Ecto neural progenitor cell (in vitro differentiated cells): ENCODE measurements around the gene LCN2.
A peak's percentile ranks its signal among the peaks of the same experiment; 100 is the strongest.

Source experiments
- DNase-seq: peaks from one replicate; pipeline ENCODE4 v3.0.0-alpha.2; 2018; ENCODE audit warnings: low spot score

The LCN2 gene

DNA sequence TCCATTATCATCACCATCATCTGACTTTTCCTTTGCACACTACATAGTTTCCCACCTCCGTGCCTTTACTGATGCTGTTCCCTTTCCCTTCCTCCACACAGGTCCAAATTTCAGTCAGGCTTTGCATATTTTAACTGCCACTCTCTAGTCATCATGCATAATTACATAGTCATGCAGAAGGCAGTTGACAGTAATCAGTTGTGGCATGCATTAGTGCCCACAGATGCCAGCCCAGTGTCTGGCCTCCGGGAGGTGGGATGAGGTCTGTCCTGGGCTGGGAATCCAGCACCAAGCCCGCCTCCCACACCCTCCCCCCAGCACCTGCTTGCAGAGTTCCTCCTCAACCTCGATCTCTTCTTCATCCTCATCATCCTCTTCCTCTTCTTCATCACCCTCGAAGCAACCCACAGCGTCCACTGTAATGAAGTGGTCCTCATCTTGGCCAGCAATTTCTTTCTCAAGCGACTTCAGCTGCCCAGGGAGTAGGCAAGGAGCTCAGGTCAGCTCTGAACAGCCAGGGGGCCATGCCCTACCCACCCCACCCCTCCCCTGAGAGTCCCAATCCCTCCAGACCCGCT lies 19.6 kb downstream of the LCN2 start:
- DNase-seq = no peak

DNA sequence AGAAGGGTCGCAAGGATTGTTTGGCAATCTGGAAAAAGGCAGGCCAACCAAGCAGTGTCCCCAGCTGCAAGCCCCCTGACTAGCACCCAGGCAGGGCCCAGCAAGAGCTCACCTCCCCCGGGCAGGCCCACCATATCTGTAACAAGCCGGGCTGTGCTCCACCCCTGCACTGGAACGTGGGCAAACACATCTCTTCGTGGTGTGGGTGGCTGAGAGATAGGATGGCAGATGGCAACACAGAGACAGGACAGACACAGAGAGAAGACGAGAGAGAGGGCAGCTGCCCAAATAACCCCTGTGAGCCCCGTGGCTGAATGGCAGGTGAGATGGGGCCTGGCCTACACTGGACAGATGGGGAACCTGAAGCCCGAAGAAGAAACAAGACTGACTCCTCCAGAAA lies 20.2 kb downstream of the LCN2 start:
- no peak for DNase-seq

DNA sequence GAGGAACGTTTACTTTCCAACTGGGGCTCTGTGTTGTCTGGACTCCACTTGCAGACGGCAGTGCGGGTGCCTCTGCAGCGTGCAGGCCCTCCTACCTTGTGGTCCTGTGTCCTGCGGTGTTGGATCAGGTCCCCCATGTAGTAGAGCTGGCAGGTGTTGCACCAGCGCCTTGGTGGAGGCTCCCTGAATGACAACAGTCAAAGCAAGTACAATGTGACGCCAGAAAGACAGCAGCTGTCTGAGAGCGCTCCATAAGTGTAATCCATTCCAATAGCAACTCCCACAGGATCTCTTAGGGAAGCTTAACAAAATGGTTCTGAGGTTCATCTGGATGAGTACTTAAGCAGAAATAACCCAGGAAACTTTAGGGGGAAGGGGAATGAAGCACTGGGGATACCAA lies 20.7 kb downstream of the LCN2 start:
- no peak for DNase-seq

DNA sequence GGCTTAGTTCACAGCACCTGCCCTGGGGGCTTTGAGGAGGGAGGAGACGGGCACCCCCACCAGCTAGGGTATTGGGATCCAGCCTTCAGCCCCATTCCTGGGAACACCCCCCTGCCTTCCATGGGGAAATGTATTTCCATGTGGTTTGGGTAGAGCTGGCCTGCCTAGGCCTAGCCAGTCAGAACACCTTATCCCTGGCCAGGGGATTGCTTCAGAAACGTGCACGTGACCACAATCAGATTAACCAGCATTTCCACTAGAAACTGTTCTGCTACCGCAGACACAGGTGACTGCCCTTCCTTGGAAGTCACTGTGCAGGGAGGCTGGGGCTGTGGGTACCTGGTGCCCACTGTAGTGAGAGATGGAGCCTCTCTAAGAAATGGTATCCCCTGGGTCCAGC lies 24.8 kb downstream of the LCN2 start:
- DNase-seq = no peak

DNA sequence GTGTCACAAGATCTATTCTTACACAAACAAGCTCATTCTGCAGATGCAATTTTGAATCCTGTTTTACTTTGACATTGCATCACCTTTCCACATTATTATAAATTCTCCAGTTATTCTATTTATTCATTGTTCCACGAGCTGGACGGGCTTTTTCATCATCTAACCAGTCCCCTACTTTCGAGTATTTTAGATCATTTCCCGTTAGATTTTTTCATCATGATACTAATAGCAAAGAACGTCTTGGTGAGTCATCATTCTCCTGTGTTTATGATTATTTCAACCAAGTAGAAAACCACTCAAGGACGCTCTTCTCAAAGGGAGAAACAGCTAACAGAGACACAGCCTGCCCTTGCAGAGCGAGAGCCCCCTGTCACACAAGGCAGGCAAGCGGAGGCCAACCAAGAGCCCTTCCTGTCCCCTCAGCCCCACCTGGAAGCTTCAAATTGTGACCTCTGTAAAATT lies 25.9 kb downstream of the LCN2 start:
- no peak for DNase-seq

DNA sequence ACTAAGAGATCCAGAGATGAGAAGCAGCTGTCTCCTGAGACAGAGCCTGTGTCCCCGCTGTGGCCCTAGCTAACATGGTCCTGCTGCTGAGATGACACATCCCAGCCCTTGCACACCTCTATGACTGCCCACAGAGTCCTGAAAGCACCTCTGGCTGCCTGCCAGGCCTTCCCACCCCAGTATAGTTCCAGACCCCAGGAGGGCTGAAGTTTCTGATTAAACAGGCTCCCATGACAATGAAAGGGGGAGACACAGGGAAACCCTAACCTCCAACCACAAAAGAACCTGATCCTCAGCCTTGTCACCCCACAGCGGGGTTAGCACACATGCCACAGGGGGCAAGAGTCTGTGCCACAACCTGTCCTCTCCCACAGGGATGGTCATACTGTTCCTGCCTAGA lies 26.5 kb downstream of the LCN2 start:
- DNase-seq = no peak

DNA sequence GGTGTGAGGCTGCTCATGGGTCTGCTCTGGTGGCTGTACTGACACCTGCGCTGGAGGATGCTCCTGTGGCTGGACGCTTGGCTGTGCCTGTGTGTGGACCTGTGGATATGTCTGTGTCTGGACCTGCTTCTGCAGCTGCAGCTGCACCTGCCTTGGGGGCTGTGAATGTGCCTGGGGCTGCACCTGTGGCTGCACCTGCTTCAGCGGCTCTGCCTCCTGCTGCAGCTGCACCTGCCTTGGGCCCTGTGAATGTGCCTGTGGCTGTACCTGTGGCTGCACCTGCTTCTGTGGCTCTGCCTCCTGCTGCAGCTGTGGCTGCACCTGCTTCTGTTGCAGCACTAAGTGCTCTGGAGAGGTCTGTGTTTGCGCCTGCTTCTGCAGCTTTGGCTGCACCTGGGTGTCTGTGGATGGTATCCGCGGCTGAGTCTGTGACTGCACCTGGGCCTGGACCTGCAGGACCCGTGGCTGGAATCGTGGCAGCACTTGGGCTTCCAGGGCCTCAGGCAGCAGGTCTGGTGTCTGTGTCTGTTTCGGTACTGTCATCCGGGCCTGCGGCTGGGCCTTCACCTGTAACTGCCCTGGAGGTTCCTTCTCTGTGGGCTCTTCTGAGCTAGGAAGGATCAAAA lies 29.7 kb downstream of the LCN2 start:
- DNase-seq = no peak

DNA sequence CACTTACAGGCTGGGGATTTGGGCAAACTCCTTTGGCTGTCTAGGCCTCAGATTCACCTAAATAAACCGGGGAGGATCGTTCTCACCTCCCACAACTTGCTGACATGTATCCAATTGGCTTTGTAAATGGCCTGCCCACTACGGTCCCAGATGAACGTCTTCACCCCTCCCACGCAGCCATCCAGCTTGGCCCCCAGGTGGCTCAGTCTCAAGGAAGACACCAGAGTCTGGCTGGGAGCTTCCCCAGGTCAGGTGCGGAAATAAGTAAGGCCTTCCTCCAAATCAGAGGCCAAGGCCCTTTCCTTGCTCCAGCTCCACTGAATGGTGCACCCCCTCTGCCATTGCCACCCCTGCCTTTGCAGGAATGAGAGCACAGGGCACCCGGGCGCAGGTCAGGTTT lies 30.7 kb downstream of the LCN2 start:
- no peak for DNase-seq

DNA sequence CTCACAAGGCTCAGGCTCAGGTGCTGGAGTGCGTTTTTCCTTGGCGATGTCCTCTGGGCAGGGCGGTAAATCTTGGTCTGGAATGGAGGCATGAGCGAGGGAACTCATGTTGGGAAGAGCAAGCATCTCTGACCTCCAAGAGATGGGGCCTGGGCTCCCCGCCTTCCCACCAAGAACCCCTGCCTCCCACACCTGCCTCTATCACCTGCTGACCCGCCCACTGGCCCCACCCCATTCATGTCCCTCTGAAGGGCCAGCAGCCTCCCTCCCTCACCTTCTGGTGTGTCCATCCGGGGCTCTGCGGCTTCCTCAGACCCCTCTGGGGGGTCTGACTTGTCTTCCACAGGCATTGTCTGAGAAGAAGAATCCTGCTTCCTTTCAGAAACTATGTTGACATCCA lies 31.2 kb downstream of the LCN2 start:
- DNase-seq = no peak

DNA sequence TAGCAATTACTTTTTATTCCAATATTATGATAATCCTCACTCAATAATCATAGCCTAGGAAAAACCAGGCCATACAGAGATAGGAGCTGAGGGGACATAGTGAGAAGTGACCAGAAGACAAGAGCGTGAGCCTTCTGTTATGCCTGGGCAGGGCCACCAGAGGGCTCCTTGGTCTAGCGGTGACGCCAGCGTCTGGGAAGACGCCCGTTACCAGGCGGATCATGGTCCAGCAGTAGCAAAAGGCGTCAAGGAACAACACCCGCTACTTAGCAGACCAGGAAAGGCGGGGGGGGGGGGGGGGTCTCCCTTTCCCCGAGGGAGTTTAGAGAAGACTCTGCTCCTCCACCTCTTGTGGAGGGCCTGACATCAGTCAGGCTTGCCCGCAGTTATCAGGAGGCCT lies 32.2 kb downstream of the LCN2 start:
- peak; percentile 63 for DNase-seq

DNA sequence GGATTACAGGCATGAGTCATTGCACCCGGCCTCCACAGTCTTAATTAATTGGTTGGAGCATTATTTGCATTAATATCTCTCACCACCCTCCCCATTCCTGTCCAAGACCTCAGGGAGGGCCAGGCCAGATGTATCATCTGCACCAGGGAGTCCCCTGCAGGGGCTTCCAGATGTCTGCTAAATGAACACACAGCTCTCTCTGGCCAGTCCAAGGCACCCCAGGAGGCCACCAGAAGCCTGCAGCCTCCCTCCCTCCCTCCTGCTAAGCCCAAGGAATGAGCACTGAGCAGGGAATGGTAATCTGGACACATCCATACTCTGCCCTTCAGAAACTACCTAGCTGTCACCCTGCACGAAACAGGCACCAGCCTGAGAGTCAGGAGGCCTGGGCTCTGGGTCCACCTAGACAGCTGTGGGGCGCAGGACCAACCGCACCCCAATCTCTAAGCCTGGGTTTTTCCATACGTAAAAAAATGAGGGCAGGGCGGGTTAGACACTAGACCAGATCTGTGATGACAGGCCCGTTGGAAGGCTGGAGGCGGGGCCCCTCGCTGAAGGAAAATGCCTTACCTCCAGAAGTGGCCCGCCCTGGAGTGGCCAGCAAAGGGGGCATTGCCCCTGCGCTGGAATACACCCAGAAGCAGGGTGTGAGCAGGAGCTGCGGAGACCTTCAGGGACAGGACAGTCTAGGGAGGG lies 33.8 kb downstream of the LCN2 start:
- no peak for DNase-seq

DNA sequence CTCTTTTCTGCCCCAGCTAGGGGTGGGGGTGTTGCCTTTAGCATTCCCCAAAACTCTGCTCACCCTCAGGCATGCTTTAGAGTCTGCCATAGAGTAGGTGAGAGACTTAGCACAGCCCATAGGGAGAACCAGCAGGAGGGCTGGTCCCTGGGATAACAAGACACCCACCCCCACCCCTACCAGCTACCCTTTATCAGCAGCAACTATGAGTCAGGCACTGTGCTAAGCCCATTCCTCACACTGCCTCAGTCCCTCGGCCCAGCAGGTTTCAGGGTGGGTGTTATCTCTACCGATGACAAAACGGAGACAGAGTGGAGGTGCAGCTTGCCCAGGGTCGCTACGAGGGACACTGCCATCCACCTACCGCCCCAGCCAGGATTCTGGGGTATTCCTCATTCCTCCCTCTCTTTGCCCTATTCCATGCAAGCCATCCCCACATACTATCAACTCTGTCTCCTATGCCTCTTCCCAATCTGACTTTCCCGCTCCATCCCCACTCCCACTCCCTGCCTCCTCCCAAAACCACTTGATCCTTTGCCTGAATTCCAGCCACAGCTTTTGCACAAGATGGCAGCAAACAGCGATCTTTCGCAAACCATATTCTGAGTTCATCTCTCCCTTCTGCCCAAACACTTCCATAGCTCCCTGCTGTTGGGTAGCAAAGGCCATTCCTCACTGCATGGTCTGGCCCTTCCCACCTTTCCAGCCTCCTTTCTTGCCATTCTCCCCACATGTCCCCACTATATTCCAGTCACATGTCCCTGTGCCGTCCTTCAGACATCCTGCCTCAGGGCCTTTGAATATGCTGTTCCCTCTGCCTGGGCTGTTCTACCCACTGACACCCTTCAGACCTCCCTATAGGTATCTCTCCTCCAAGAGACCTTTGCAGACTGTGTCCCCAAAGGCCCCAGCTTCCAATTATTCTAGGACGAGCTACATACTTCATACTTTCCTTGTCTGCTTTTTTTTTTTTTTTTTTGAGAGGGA lies 37.0 kb downstream of the LCN2 start:
- DNase-seq = no peak

DNA sequence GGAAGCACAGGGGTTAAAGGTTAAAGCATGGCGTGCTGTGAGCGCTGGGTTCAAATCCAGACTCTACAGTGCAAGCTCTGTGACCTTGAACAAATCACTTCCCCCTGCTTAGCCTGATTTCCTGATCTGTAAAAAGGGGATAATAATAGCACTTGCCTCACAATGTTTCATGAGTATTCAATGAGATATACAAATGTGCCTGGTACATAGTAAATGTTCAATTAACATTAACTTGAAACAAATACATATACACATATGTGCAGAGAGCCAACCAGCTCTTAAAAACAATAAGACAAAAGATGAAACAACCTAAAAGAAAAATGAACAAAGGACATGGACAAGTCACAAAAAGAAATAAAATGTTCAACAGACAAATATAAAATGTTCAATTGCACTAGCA lies 38.1 kb downstream of the LCN2 start:
- DNase-seq = no peak

DNA sequence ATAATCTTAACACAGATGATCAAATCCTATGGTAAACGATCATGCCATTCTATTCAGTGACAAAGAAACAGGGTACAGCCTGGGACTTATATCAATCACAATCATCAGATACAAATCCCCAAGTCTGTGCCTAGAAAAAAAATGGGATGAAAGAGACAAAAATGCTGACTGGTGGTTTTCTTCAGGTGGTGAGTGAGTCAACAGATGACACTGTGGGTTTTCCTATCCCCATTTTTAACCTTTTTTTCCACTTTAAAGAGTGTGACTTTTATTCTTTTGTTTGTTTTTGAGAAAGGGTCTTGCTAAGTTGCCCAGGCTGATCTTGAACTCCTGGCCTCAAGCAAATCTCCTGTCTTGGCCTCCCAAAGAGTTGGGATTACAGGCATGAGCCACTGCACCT lies 39.0 kb downstream of the LCN2 start:
- DNase-seq = no peak

DNA sequence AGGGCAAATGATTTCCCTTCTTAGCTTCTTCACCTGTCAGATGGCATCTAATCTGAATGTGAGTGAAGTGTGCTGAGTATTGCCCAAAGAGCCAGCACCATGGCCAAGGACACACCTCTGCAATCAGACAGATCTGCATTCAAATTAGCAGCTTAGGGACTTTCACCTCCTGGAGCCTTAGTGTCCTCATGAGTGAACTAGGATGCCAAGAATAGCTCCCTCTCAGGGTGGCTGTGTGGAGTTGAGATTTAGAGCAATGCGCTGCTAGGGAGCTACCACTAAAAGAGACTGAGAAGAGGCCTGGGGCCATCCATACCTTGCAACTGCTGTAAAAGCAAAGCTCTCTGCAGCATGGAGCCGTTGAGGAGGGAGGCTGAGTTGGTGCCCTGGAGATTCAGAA lies 40.8 kb downstream of the LCN2 start:
- DNase-seq = no peak

DNA sequence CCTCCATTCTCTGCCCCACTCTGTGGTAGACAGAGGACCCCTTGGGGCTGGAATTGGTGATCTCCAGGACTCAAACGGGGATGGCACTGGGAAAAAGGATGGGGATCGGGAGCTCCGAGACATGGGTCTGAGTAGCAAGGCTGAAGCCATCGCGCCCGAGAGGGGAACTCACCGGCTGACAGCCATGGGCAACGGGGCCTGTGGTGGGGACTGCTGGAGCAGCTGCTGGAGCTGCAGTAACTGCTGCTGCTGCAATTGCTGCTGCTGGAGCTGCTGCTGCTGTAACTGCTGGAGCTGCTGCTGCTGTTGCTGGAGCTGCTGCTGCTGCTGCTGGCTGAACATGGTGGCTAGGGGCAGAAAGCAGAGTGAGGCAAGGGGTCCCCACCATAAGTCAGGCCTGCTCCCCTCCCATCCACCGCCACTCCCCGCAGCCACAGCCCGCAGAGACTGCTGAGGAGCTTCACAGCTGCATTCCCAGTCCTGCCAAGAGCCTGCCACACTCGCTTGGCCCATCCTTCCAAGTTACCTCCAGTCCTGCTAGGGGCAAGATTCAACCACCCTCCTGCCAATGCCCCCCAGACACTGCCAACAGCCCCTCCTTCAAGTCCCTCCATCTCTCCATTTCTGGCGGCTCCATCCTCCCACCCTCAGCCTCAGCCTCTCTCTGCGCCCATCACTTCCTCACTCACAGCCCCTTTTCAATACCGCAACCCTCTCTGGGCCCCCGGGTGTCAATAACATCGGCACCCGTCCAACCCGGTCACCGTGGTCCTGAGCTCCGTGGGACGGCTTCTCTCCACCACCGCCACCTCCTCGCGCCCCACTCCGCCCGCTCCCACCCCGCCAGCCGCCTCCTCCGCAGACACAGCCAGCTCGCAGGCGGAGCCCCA lies 41.5 kb downstream of the LCN2 start:
- DNase-seq = no peak

DNA sequence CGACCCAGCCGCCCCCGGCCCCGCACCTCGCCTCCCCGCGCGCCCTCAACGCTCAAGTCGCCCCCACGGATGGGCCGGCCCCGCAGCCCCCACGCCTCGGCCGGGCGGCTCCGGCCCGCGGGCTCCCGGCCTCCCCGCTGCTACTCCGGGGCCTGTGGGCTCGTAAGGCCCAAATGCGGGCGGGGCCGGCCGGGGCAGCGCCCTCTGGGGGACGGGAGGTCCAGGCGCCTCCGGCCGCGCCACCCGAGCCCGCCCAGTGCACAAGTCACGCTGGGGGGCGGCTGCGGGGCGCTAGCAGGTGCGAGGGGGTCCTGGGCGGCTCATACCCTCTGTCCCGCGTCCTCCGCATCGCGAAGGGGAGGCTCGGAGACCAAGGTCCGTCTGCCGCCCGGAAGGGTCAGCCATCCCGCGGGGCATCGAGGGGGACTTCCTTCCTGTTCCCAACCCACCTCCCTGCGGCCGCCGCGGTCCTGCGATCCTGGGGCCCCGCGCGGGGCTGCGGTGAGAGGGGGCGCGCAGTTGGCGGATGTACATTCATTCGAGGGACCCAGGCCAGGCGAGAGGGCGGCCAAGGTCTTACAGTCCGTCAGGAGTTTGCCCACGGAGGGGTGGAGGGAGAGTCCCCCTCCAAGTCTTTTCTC lies 42.3 kb downstream of the LCN2 start, which contains the start of gene CIZ1:
Gene CIZ1, minus strand, starts transcription at position 167 of the 641 bp plus-strand sequence. CDS start 715 bp downstream, outside the sequence.
- peak; percentile 88 for DNase-seq

DNA sequence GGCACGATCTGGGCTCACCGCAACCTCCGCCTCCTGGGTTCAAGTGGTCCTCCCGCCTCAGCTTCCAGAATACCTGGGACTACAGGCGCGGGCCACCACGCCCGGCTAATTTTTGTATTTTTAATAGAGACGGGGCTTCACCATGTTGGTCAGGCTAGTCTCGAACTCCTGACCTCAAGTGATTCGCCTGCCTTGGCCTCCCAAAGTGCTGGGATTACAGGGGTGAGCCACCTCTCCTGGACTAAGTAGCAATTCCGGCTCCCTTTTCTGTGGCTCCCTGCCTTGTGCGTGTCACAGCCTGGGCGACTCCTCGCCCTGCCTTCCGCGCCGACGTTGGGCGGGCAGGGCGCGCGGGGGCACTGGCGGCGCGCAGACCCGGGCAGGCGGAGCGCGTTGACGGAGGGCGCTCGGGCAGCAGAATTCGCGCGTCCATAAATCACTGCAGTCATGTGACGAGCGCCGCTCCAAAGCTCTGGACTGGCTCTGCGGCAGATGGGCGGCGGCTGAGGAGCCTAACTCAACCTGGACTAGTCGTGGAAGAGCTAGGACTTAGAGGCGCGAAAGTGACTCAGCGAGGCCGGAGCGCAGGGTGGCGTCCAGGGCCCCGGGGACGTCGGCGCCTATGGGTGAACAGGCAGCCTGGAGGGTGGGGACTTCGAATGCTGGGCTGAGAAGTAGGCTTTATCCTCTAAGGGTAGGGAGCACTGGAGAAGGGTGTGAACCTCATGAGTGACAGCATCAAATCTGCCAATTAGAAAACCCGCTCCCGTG lies 43.5 kb downstream of the LCN2 start:
- DNase-seq = no peak

DNA sequence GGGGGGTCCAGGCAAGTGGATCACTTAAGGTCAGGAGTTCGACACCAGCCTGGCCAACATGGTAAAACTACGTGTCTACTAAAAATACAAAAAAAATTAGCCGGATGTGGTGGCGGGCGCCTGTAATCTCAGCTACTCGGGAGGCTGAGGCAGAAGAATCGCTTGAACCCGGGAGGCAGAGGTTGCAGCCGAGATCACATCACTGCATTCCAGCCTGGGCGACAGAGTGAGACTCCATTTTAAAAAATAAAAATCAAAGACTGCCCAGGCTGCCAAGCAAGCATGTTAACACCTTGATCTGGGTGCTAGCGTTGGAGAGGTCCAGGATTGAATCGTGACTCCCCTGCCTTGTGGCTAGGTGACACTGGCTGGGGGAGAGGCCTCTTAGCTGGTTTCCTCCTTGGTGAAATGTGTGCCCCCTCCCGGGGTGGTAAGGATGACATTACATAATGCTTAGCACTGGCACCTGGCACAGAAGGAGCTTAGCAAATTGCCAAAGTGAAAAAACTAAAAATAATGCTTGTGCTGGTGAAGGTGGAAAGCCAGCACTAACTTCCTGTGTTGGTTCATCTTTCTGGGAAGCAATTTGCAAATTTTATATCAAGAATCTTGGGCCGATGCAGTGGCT lies 44.3 kb downstream of the LCN2 start:
- DNase-seq = no peak
